Stomach (tissue), 9 donors: Measurements from ENCODE around the gene SEZ6L. TPM values are rescaled to one million over a fixed set of nuclear protein-coding genes. Genes with fewer than 3 reads are reported as not detected.

ENCODE experiments used
- DNase-seq, 2 donors: peaks; one replicate each; pipeline versions ENCODE4 v3.0.0 to v3.0.0-alpha.2; 2013 to 2019
- H3K27ac ChIP-seq, 5 donors: fragments of 200-600 bp in 4 of 5; sonication (generic) in 4 of 5; one replicate each; pipeline ENCODE4 v1.5.1; 2013 to 2019; ENCODE audit warnings: mild to moderate bottlenecking in 1 of 5, moderate library complexity in 1 of 5
- H3K27me3 ChIP-seq, 3 donors: fragments of 200-600 bp; sonication (generic); one replicate each; pipeline ENCODE4 v1.5.1; 2017 to 2019; ENCODE audit warnings: mixed run types in 1 of 3
- H3K36me3 ChIP-seq, 4 donors: fragments of 200-600 bp; sonication (generic); 1 replicate in 3 of 4; 2 replicates in 1 of 4; pipeline ENCODE4 v1.5.1; 2016 to 2019
- H3K4me1 ChIP-seq, 4 donors: fragments of 200-600 bp; sonication (generic); one replicate each; pipeline ENCODE4 v1.5.1; 2016 to 2019
- H3K4me3 ChIP-seq, 4 donors: fragments of 200-600 bp; sonication (generic) in 3 of 4; one replicate each; pipeline ENCODE4 v1.5.1; 2016 to 2019; ENCODE audit warnings: mild to moderate bottlenecking in 1 of 4
- H3K9me3 ChIP-seq, 4 donors: fragments of 200-600 bp; sonication (generic); one replicate each; pipeline ENCODE4 v1.5.1; 2016 to 2019
- EP300 ChIP-seq: sonication (generic); formaldehyde crosslinking; IDR thresholded peaks from one replicate; pipeline ENCODE4 v1.6.1; 2017; ENCODE audit warnings: antibody characterized with exemption
- POLR2A ChIP-seq, 4 donors: fragments of 450-650 bp; IDR thresholded peaks; one replicate each; pipeline ENCODE4 v1.6.1; 2016; ENCODE audit warnings: antibody characterized with exemption in 4 of 4, control low read depth in 2 of 4, mild to moderate bottlenecking in 1 of 4, moderate library complexity in 1 of 4
- POLR2AphosphoS5 ChIP-seq, 3 donors: sonication (generic); formaldehyde crosslinking; IDR thresholded peaks; one replicate each; pipeline ENCODE4 v1.6.1; 2016; ENCODE audit warnings: antibody characterized with exemption in 3 of 3
- WGBS, 5 donors: extraction: QIAGEN DNeasy Blood & Tissue Kit in 3 of 5; methylation state at CpG; one replicate each; pipeline versions ENCODE4 v1.1.5 to v1.1.7; 2013 to 2018; 5-methylcytosine and 5-hydroxymethylcytosine counted together
- intact Hi-C: fragments of 100-400 bp; cut with DNase I; formaldehyde crosslinking; loops from one replicate; pipeline ENCODE4 v1.15.1; 2023; ENCODE audit warnings: low total_unique reads
- polyA plus RNA-seq, 3 donors: library from polyadenylated mRNA; stranded (reverse); fragments of 200-250 nt; gene quantifications; one replicate each; pipeline ENCODE4 v1.2.3, GENCODE V29; 2013
- total RNA-seq, 5 donors: library from RNA; depleted of rRNA; stranded (reverse); fragments of >200 nt; gene quantifications; one replicate each; pipeline versions ENCODE4 v1.1.0 to v1.2.3, GENCODE V29; 2014 to 2016
- TF ChIP-seq, protein P1 (sequence below), 7 experiments: fragments of 450-650 bp in 4 of 7; fragments of 200-600 bp in 3 of 7; sonication (generic) in 3 of 7; IDR thresholded peaks; one replicate each; pipeline ENCODE4 v1.5.1; 2016 to 2019; ENCODE audit warnings: antibody characterized with exemption in 7 of 7, control low read depth in 2 of 7, mild to moderate bottlenecking in 1 of 7
- donor health status: healthy with polysubstance abuse.
- donor health status: Bipolar disorder and iron deficiency.
- donor health status: healthy.

Gene SEZ6L
- total and polyA plus RNA-seq, 8 donors, result 0.03 to 1.1 (median 0.06) TPM; not detected in 5

DNA sequence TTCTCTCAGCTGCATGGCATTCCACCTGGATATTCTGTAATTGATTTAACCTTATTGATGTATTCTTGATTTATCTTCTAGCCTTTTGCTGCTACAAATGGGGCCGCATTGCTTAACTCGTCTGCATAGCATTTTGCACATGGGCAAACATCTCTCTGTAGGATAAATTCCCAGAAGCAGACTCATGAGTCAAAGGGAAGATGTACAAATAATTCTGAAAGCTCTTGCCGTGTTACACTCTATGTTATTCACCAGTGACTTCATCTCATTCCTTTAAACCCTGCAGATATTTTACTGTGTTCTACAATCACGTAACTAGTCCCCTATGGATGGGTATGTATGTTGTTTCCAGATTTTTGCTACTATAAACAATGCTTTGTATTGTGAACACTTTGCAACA is 112.7 kb downstream of the SEZ6L start:
- 72 to 84% (median 79%) methylated on average over 4 of the region's 4 CpGs for whole genome bisulfite sequencing, 5 donors
- intact Hi-C loops, result no loop called here
- Histone ChIP-seq H3K27me3 (peaks cover 0 to 41% (median 5%) of the 10 kb centered on the region in 3 donors), H3K4me1 (no peaks in the 10 kb centered on the region), H3K36me3 (no peaks in the 10 kb centered on the region), H3K27ac (no peak overlapping the region), H3K9me3 (no peaks in the 10 kb centered on the region), H3K4me3 (no peak overlapping the region)
- DNase-seq, result no peak
- TF ChIP-seq POLR2A (IDR thresholded peaks at IDR 0.05), result no peak
- no peak for TF ChIP-seq POLR2AphosphoS5 (IDR thresholded peaks at IDR 0.05)
- TF ChIP-seq EP300, result no peak
- TF ChIP-seq, protein P1, sequence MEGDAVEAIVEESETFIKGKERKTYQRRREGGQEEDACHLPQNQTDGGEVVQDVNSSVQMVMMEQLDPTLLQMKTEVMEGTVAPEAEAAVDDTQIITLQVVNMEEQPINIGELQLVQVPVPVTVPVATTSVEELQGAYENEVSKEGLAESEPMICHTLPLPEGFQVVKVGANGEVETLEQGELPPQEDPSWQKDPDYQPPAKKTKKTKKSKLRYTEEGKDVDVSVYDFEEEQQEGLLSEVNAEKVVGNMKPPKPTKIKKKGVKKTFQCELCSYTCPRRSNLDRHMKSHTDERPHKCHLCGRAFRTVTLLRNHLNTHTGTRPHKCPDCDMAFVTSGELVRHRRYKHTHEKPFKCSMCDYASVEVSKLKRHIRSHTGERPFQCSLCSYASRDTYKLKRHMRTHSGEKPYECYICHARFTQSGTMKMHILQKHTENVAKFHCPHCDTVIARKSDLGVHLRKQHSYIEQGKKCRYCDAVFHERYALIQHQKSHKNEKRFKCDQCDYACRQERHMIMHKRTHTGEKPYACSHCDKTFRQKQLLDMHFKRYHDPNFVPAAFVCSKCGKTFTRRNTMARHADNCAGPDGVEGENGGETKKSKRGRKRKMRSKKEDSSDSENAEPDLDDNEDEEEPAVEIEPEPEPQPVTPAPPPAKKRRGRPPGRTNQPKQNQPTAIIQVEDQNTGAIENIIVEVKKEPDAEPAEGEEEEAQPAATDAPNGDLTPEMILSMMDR (IDR thresholded peaks at IDR 0.05), result no peak

GRCh38 chr22:26283330-26283729 is 114.1 kb downstream of the SEZ6L start:
- peaks cover 0 to 44% (median 5%) of the 10 kb centered on the region in 3 donors for H3K27me3 ChIP-seq
- intact Hi-C loops, result no loop called here
- no peak overlapping the region for H3K4me3 ChIP-seq
- no peak for DNase-seq
- WGBS, 5 donors, result 91 to 98% (median 95%) methylated on average over 2 of the region's 2 CpGs
- H3K9me3 ChIP-seq, result no peaks in the 10 kb centered on the region
- TF ChIP-seq POLR2AphosphoS5 (IDR thresholded peaks at IDR 0.05) (no peak), EP300 (no peak), POLR2A (IDR thresholded peaks at IDR 0.05) (no peak)
- TF ChIP-seq, protein P1 (IDR thresholded peaks at IDR 0.05), result no peak
- no peak overlapping the region for H3K27ac ChIP-seq
- no peaks in the 10 kb centered on the region for H3K36me3 ChIP-seq
- no peaks in the 10 kb centered on the region for H3K4me1 ChIP-seq

GRCh38 chr22:26285632-26286031 is 116.4 kb downstream of the SEZ6L start:
- Histone ChIP-seq H3K9me3 (no peaks in the 10 kb centered on the region), H3K27ac (no peak overlapping the region), H3K4me3 (no peak overlapping the region), H3K36me3 (no peaks in the 10 kb centered on the region), H3K4me1 (no peaks in the 10 kb centered on the region), H3K27me3 (peaks cover 0 to 55% (median 5%) of the 10 kb centered on the region in 3 donors)
- no peak for TF ChIP-seq EP300
- no peak for TF ChIP-seq POLR2A (IDR thresholded peaks at IDR 0.05)
- no peak for TF ChIP-seq POLR2AphosphoS5 (IDR thresholded peaks at IDR 0.05)
- TF ChIP-seq, protein P1 (IDR thresholded peaks at IDR 0.05), result no peak
- intact Hi-C loops, result no loop called here
- 31 to 57% (median 40%) methylated on average over 5 of the region's 5 CpGs for WGBS, 5 donors
- no peak for DNase-seq

DNA sequence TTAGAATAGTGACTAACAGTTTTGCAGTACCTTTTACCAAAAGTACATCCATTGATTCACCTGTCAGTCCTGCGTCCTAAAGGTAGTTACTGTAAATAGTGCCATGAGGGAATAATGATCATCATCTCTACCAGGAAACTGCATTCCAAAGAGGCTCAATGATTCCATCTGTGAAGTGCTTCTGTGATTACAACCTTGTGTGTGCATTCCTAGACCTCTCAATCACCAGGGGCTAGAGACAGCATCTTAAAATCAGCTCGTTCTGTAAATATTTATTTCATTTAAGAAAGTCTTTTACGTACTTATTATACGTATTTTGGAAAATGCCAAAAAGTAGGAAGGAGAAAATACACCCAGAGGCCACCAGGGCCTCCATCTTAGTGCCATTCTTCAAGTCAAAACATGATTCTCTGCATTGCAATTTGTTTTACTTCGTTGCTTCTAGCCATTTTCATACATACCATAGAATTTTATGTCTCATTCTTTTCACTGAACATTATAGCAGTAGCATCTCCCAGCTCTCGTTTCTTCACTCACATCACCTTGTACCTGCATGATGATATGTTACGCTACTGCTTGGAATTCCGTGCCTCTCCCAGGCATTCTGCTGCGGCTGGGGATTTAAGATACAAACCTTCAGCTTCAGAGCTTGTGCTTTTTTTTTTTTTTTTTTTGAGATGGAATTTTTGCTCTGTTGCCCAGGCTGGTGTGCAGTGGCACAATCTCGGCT is 117.0 kb downstream of the SEZ6L start:
- Histone ChIP-seq H3K36me3 (no peaks in the 10 kb centered on the region), H3K27me3 (peaks cover 0 to 52% (median 5%) of the 10 kb centered on the region in 3 donors), H3K27ac (no peak overlapping the region), H3K9me3 (no peaks in the 10 kb centered on the region), H3K4me3 (no peak overlapping the region), H3K4me1 (no peaks in the 10 kb centered on the region)
- WGBS, 5 donors, result 66 to 74% (median 67%) methylated on average over 10 of the region's 10 CpGs
- TF ChIP-seq POLR2A (IDR thresholded peaks at IDR 0.05) (no peak), EP300 (no peak), POLR2AphosphoS5 (IDR thresholded peaks at IDR 0.05) (no peak)
- TF ChIP-seq, protein P1 (IDR thresholded peaks at IDR 0.05), result no peak
- intact Hi-C loops, result no loop called here
- DNase-seq, result no peak
